ENCODE data around the gene SLC6A1.

SLC6A1 gene

GRCh38 chr3:10994306-10994705, 1.8 kb downstream of the SLC6A1 start:
- Mint-ChIP-seq H3K36me3 (ENCODE audit: low read depth) (no peaks in the 10 kb centered on the region), H3K4me3 (no peak overlapping the region), H3K27ac (no peak overlapping the region), H3K27me3 (peaks cover 74% of the 10 kb centered on the region), H3K9me3 (no peaks in the 10 kb centered on the region), H3K4me1 (ENCODE audit: low read depth) (peaks cover 8% of the 10 kb centered on the region)
- DNase-seq = no peak

GRCh38 chr3:10995871-10996270, 3.3 kb downstream of the SLC6A1 start:
- Mint-ChIP-seq H3K27ac (no peak overlapping the region), H3K4me1 (ENCODE audit: low read depth) (peaks cover 8% of the 10 kb centered on the region), H3K4me3 (no peak overlapping the region), H3K9me3 (no peaks in the 10 kb centered on the region), H3K36me3 (ENCODE audit: low read depth) (no peaks in the 10 kb centered on the region), H3K27me3 (peaks cover 78% of the 10 kb centered on the region)
- no peak for DNase-seq

- H3K27me3 Mint-ChIP-seq = peaks cover 78% of the 10 kb centered on the region
- H3K36me3 Mint-ChIP-seq (ENCODE audit: low read depth) = no peaks in the 10 kb centered on the region
- H3K27ac Mint-ChIP-seq = no peak overlapping the region
- peaks cover 8% of the 10 kb centered on the region for H3K4me1 Mint-ChIP-seq (ENCODE audit: low read depth)
- no peak for DNase-seq
- no peaks in the 10 kb centered on the region for H3K9me3 Mint-ChIP-seq
- no peak overlapping the region for H3K4me3 Mint-ChIP-seq
Observed at GRCh38 chr3:10996345-10997013, 3.9 kb downstream of the SLC6A1 start.

- H3K9me3 Mint-ChIP-seq = no peaks in the 10 kb centered on the region
Observed at GRCh38 chr3:10997196-10997595, 4.6 kb downstream of the SLC6A1 start.

GRCh38 chr3:10998542-10998941, 6.0 kb downstream of the SLC6A1 start:
- no peak for DNase-seq
- no peaks in the 10 kb centered on the region for H3K4me1 Mint-ChIP-seq (ENCODE audit: low read depth)
- no peak overlapping the region for H3K4me3 Mint-ChIP-seq
- H3K27me3 Mint-ChIP-seq = peaks cover 64% of the 10 kb centered on the region
- H3K27ac Mint-ChIP-seq = no peak overlapping the region
- no peaks in the 10 kb centered on the region for H3K9me3 Mint-ChIP-seq
- no peaks in the 10 kb centered on the region for H3K36me3 Mint-ChIP-seq (ENCODE audit: low read depth)

More at GRCh38 chr3:10997196-10997595, 4.6 kb downstream of the SLC6A1 start:
- DNase-seq = no peak
- Mint-ChIP-seq H3K27ac (no peak overlapping the region), H3K27me3 (peaks cover 71% of the 10 kb centered on the region), H3K4me1 (ENCODE audit: low read depth) (peaks cover 4% of the 10 kb centered on the region), H3K4me3 (no peak overlapping the region), H3K36me3 (ENCODE audit: low read depth) (no peaks in the 10 kb centered on the region)

GRCh38 chr3:10999221-11000107, 6.9 kb downstream of the SLC6A1 start:
- H3K9me3 Mint-ChIP-seq = no peaks in the 10 kb centered on the region
- DNase-seq = no peak
- no peaks in the 10 kb centered on the region for H3K36me3 Mint-ChIP-seq (ENCODE audit: low read depth)
- no peak overlapping the region for H3K4me3 Mint-ChIP-seq
- peaks cover 56% of the 10 kb centered on the region for H3K27me3 Mint-ChIP-seq
- no peaks in the 10 kb centered on the region for H3K4me1 Mint-ChIP-seq (ENCODE audit: low read depth)
- no peak overlapping the region for H3K27ac Mint-ChIP-seq

- Mint-ChIP-seq H3K27me3 (peaks cover 45% of the 10 kb centered on the region), H3K4me1 (ENCODE audit: low read depth) (no peaks in the 10 kb centered on the region), H3K27ac (no peak overlapping the region), H3K36me3 (ENCODE audit: low read depth) (no peaks in the 10 kb centered on the region), H3K9me3 (no peaks in the 10 kb centered on the region), H3K4me3 (no peak overlapping the region)
- no peak for DNase-seq
Observed at GRCh38 chr3:11000528-11000927, 8.0 kb downstream of the SLC6A1 start.

- no peak overlapping the region for H3K27ac Mint-ChIP-seq
- no peaks in the 10 kb centered on the region for H3K4me1 Mint-ChIP-seq (ENCODE audit: low read depth)
- H3K36me3 Mint-ChIP-seq (ENCODE audit: low read depth) = no peaks in the 10 kb centered on the region
- peaks cover 39% of the 10 kb centered on the region for H3K27me3 Mint-ChIP-seq
- no peak for DNase-seq
- H3K4me3 Mint-ChIP-seq = no peak overlapping the region
- no peaks in the 10 kb centered on the region for H3K9me3 Mint-ChIP-seq
Observed at GRCh38 chr3:11001020-11001657, 8.6 kb downstream of the SLC6A1 start.

GRCh38 chr3:11001658-11002021, 9.1 kb downstream of the SLC6A1 start:
- no peak for DNase-seq
- no peaks in the 10 kb centered on the region for H3K9me3 Mint-ChIP-seq
- H3K27ac Mint-ChIP-seq = no peak overlapping the region
- H3K4me3 Mint-ChIP-seq = no peak overlapping the region
- H3K36me3 Mint-ChIP-seq (ENCODE audit: low read depth) = no peaks in the 10 kb centered on the region
- H3K27me3 Mint-ChIP-seq = peaks cover 38% of the 10 kb centered on the region
- no peaks in the 10 kb centered on the region for H3K4me1 Mint-ChIP-seq (ENCODE audit: low read depth)

GRCh38 chr3:11002371-11002807, 9.8 kb downstream of the SLC6A1 start:
- Mint-ChIP-seq H3K9me3 (no peaks in the 10 kb centered on the region), H3K27ac (no peak overlapping the region), H3K4me1 (ENCODE audit: low read depth) (no peaks in the 10 kb centered on the region), H3K4me3 (no peak overlapping the region), H3K27me3 (peaks cover 33% of the 10 kb centered on the region), H3K36me3 (ENCODE audit: low read depth) (no peaks in the 10 kb centered on the region)
- no peak for DNase-seq

- Mint-ChIP-seq H3K27me3 (peaks cover 19% of the 10 kb centered on the region), H3K9me3 (no peaks in the 10 kb centered on the region), H3K36me3 (ENCODE audit: low read depth) (no peaks in the 10 kb centered on the region), H3K27ac (no peak overlapping the region), H3K4me3 (no peak overlapping the region), H3K4me1 (ENCODE audit: low read depth) (no peaks in the 10 kb centered on the region)
- DNase-seq = no peak
Observed at GRCh38 chr3:11004563-11004962, 12.0 kb downstream of the SLC6A1 start.

GRCh38 chr3:11005686-11006256, 13.2 kb downstream of the SLC6A1 start:
- no peaks in the 10 kb centered on the region for H3K4me1 Mint-ChIP-seq (ENCODE audit: low read depth)
- H3K4me3 Mint-ChIP-seq = no peak overlapping the region
- no peak overlapping the region for H3K27ac Mint-ChIP-seq
- DNase-seq = no peak
- peaks cover 7% of the 10 kb centered on the region for H3K27me3 Mint-ChIP-seq
- H3K9me3 Mint-ChIP-seq = no peaks in the 10 kb centered on the region
- no peaks in the 10 kb centered on the region for H3K36me3 Mint-ChIP-seq (ENCODE audit: low read depth)

GRCh38 chr3:11006986-11007933, 14.7 kb downstream of the SLC6A1 start:
- no peaks in the 10 kb centered on the region for H3K9me3 Mint-ChIP-seq
- no peak overlapping the region for H3K27ac Mint-ChIP-seq
- no peaks in the 10 kb centered on the region for H3K36me3 Mint-ChIP-seq (ENCODE audit: low read depth)
- no peaks in the 10 kb centered on the region for H3K27me3 Mint-ChIP-seq
- no peak for DNase-seq
- H3K4me3 Mint-ChIP-seq = no peak overlapping the region
- H3K4me1 Mint-ChIP-seq (ENCODE audit: low read depth) = no peaks in the 10 kb centered on the region

GRCh38 chr3:11009898-11010297, 17.4 kb downstream of the SLC6A1 start:
- Mint-ChIP-seq H3K9me3 (no peaks in the 10 kb centered on the region), H3K36me3 (ENCODE audit: low read depth) (no peaks in the 10 kb centered on the region), H3K27ac (no peak overlapping the region), H3K27me3 (peaks cover 9% of the 10 kb centered on the region), H3K4me1 (ENCODE audit: low read depth) (no peaks in the 10 kb centered on the region), H3K4me3 (no peak overlapping the region)
- DNase-seq = no peak

Data from activated T-cell treated with anti-CD3 and anti-CD28 coated beads, Interleukin-2, amount 50 U/mL, for 24 hours (primary cell).